ENCODE results near the gene RTTN.

- no peak for TF ChIP-seq POLR2AphosphoS5 (IDR thresholded peaks at IDR 0.05; ENCODE audit: low read depth, low read length)
- TF ChIP-seq REST (IDR thresholded peaks at IDR 0.05; ENCODE audit: insufficient read depth in 1 of 2, low read depth in 2 of 2, low read length in 2 of 2): no peak
- TF ChIP-seq TAF1 (IDR thresholded peaks at IDR 0.05; ENCODE audit: borderline replicate concordance, insufficient read depth, low read length): no peak
- no peak for TF ChIP-seq SIN3A (IDR thresholded peaks at IDR 0.05; ENCODE audit: borderline replicate concordance, insufficient read depth, low read length)
Observed at GRCh38 chr18:70233974-70234373, 28.5 kb upstream of the RTTN start.

Measured in PFSK-1 (cell line).